Smooth muscle cell of the brain vasculature (primary cell): ENCODE results near the gene PREP.
"Not testable (repeated sequence)": the region's sequence is repeated elsewhere in the genome, so short reads cannot be mapped to it uniquely, and the experiment has no call there.

ENCODE experiments used
- DNase-seq: peaks from one replicate; pipeline ENCODE4 v3.0.0-alpha.2; 2012; ENCODE audit warnings: low read depth, low spot score

The PREP gene

GRCh38 chr6:105402939-105403935 is at the start of gene PREP:
PREP (minus strand) TSS chr6:105403082; CDS start chr6:105402891, 191 bp downstream.
- peak; percentile 46 for DNase-seq

DNA sequence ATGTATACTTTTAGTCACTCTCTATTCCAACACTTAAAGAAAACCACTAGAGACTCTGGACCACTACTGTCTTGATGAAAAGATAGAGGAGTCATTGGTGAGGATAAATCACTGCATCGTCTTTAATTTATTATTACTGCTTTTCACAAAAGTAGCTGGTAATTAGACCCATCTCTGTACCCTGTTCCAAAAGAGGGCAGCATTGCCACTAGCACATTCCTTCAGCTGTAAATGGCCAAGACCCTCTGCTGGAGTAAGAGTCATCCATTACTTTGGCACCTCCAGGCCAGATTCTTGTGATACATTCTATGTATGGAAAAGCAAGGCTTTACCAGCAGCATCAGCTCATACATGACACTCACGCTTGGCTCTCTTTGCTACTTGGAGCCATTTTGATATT is 49.5 kb upstream of the PREP start:
- DNase-seq = no peak

DNA sequence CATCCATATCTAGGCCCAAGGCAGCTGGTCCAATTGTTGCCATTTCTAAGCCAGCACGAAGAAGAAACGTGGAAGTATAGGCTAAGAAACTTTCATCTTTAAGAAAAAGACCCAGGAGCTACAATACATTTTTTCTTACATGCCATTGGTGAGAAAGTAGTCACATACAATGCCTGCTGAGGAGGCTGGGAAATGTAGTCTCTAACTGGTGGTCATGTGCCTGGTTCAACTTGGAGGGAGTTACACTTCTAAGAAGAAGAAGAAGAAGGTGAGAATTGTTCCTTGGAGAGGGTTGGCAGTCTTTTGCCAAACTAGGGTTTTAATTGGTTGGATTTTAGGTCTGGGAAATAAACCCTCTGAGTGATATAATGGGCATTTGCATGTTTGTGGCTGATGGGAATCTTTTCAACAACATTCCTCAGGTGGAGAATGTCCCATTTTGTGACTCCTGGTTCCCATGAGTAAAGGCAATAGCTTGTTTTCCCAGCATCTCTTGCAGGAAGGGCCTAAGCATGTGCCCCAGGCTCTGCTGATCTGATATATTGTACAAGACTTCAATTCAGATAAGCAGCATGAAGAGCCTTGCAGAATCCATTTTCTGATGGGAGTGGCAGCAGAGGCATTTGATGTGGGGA is 47.0 kb upstream of the PREP start:
- no peak for DNase-seq

GRCh38 chr6:105445481-105445880 is 42.6 kb upstream of the PREP start:
- no peak for DNase-seq

DNA sequence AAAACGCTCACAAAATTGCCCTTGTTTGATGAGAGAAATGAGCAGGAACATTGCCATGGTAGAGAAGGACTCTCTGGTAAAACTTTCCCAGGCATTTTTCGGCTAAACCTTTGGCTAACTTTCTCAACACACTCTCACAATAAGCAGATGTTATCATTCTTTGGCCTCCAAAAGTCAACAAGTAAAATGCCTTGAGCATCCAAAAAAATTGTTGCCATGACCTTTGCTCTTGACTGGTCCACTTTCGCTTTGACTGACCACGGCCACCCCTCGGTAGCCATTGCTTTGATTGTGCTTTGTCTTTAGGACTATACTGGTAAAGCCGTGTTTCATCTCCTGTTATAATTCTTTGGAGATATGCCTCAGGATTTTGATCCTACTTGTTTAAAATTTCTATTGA is 41.1 kb upstream of the PREP start:
- no peak for DNase-seq

DNA sequence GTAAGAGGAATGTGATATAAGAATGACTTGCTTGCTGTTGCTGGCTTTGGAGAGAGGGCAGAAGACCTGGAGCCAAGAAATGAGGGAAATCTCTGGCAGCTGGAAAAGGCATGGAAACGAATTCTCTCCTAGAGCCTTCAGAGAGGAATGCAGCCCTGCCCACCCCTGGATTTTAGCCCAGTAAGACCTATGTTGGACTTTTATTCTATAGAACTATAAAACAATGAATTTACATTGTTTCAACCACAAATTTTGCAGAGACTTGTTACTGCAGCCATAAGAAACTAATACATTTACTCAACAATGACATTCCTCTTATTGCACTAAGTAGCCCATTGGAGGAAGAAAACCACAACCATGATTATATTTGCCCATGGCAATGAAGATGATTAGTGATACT is 39.5 kb upstream of the PREP start:
- DNase-seq = no peak

- DNase-seq = no peak
These were observed 34.4 kb upstream of the PREP start for GRCh38 chr6:105437236-105437635.

DNA sequence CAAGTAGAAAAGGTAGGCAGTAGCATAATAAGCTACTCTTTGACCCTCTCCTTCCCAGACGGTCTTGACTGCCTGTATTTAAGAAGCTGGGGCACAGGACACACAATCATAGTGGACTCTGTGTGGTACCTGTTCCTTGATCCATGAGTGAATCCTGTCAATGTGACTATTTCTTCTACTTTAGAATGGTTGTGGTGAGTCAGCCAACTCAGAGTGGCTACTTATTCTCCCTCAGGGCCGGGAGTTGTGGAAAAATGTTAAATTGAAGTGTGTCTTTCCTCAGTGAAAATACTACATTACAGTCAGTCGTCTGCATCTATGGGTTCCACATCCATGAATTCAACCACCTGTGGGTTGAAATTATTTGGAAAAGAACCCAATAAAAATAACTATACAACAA is 30.8 kb upstream of the PREP start:
- DNase-seq = no peak

GRCh38 chr6:105432797-105433196 is 29.9 kb upstream of the PREP start:
- DNase-seq = no peak

DNA sequence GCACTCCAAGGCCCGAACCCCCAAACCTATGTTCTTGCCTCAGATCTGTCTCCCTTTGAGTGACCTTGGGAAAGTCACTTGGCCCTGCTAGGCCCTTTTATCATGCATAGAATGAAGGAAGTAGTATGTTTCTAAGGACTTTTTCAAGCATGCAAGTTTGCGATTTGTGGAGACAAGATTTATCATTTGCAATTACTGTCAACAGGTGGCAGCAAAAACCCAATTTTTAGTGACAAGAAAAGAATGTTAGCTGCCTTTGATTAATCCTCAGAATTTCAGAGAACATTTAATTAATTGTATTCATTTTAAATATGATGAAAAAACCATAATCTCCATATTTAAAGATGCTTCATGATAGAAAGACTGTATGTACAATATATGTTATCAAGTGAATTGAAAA is 28.3 kb upstream of the PREP start:
- no peak for DNase-seq

DNA sequence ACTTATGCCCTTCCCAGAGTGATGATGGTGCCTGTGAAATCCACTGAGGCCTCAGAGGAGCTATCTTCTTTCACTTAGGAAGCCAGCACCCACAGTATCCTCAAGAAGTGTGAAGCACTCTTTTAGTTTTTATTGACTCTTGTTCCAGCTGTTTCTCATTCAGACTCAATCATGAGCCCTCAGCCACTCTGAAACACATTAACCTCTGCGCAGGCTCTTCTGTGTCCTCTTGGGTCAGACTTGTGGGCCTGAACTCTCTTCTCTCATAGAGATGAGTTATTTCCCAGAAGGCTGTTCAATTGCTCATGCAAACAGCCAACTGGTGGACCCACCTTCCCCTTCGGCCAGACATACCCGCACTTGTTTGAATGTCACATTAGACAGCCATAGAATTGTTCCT is 27.8 kb upstream of the PREP start:
- no peak for DNase-seq

DNA sequence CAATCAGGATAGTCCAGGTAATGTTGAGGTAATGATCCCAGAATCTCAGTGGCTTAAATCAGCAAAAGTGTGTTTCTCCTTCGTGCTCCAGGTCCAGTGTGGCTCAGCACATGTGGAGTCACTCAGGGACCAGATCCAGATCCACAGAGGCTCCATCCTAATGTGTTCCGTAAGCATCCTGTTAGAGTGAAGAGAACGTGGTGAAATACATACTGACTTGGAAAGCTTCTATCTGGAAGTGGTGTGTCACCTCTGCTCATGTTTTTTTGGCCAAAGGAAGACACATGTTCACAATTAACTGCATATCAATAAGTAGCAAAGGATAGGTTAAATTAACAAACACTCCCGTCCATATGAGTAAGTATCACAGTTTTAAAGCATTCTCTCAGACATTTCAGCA is 26.8 kb upstream of the PREP start:
- no peak for DNase-seq

- DNase-seq = peak; percentile 90
These were observed 25.6 kb upstream of the PREP start for GRCh38 chr6:105428342-105428957.

DNA sequence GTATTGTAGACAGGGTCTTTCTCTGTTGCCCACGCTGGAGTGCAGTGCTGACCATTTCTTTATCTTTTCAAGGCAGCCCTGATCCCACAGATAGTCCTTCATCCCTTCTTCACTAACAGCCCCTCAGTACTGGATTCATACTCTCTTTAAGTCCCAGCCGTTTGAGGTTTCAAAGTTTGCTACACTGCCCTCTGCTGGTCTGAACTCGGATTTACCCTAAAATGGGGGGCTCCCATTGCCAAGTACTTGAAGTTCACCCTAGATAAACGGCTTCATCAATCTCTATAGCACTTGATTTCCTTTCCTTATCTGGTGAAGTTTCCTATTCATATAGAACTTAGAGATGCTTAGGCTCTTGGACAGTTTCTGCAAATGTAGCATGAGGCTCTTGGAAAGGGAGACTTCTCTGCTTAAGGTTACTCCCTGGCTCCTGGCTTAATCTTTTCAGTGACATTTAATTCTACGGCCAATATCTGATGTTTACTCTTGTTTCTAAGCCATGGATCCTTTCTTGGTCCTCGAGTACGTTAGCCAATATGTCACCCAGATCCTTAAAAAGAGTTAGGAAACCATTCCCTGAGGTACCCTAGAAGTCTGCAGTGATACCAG is 21.4 kb upstream of the PREP start:
- peak; percentile 50 for DNase-seq

DNA sequence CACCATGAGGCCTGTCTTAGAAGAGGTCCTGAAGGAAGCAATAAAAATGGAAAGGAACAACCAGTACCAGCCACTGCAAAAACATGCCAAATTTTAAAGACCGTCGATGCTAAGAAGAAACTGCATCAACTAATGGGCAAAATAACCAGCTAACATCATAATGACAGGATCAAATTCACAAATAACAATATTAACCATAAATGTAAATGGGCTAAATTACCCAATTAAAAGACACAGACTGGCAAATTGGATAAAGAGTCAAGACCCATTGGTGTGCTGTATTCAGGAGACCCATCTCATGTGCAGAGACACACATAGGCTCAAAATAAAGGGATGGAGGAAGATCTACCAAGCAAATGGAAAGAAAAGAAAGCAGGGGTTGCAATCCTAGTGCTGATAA is 14.1 kb upstream of the PREP start:
- not testable (repeated sequence) for DNase-seq

DNA sequence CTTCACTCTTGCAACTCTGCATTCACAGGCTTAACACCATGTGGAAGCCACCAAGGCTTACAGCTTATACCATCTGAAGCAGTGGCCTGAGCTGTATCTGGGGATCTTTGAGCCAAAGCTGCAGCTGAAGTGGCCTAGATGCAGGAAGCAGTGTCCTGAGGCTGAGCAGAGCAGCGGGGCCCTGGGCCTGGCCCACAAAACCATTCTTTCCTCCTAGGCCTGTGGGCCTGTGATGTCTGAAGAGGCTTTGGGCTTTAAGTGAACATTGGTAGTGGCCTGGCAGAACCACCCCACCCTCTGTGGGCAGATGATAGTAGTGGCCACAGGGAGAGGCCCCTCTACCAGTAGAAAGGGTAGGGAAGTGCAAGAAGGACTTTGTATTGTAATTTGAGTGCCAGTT is 6.9 kb upstream of the PREP start:
- DNase-seq = no peak

GRCh38 chr6:105402090-105402938 is 568 bp downstream of the PREP start:
- no peak for DNase-seq

GRCh38 chr6:105401247-105402089 is 1.4 kb downstream of the PREP start:
- DNase-seq = no peak

DNA sequence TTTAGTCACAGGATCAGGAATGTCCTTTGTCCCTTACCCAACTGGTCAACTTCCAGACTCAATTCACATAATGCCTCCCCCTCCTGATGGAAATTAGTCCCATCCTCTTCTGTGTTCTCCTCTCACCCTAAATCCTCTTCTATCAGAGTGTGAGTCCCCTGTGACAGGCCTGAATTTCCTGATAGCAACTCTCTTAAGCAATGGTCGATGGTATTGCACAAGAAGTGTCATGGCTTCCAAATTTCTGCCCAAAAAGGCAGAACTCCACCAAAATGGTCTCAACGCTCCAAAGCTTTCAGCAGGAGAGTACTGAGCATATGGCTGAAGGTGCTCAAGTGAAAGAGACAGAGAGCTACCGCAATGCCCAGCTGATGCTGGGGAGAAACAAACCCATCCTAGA is 2.4 kb downstream of the PREP start:
- DNase-seq = no peak

DNA sequence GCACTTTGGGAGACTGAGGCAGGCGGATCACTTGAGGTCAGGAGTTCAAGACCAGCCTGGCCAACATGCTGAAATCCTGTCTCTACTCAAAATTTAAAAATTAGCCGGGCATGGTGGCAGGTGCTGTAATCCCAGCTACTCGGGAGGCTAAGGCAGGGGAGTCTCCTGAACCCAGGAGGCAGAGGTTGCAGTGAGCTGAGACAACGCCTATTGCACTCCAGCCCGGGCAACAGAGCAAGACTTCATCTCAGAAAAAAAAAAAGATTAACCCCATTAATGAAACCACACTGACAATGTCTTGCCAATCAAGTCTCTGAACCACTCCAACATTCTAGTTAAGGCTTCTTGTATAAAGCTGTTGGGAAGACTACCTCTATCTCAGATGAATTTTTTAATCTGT is 4.0 kb downstream of the PREP start:
- DNase-seq = no peak
